Measurements from ENCODE around the gene PLD5. TPM values are rescaled to one million over a fixed set of nuclear protein-coding genes. Genes with fewer than 3 reads are reported as not detected.
A peak's percentile ranks its signal among the peaks of the same experiment; 100 is the strongest.

The PLD5 gene
- total RNA-seq, 1 donor, result not detected

GRCh38 chr1:242456726-242457269 lies 67.7 kb downstream of the PLD5 start:
- H3K79me2 ChIP-seq (ENCODE audit: insufficient read depth, low read length), result no peaks in the 10 kb centered on the region
- H2AFZ ChIP-seq (ENCODE audit: low read length), result no peak overlapping the region
- no peaks in the 10 kb centered on the region for H4K20me1 ChIP-seq (ENCODE audit: insufficient read depth, low read length)
- peaks cover 3% of the 10 kb centered on the region for H3K4me1 ChIP-seq (ENCODE audit: insufficient read depth, low read length)
- H3K27me3 ChIP-seq (ENCODE audit: insufficient read depth, low read length), result peaks cover 2% of the 10 kb centered on the region
- no peaks in the 10 kb centered on the region for H3K36me3 ChIP-seq (ENCODE audit: insufficient read depth, low read length)
- TF ChIP-seq CTCF (IDR thresholded peaks at IDR 0.05; ENCODE audit: extremely low read depth, low read depth, low read length), result no peak
- H3K4me3 ChIP-seq (ENCODE audit: insufficient read depth, low read length), result no peak overlapping the region
- no peak for DNase-seq (ENCODE audit: insufficient read length, low spot score, missing footprints)
- no peak overlapping the region for H3K4me2 ChIP-seq (ENCODE audit: insufficient read depth, low read length)
- H3K9me3 ChIP-seq (ENCODE audit: low read depth, low read length), result no peaks in the 10 kb centered on the region
- H3K27ac ChIP-seq (ENCODE audit: low read depth, low read length), result no peak overlapping the region

- no peak for DNase-seq (ENCODE audit: insufficient read length, low spot score, missing footprints)
- H3K27me3 ChIP-seq (ENCODE audit: insufficient read depth, low read length), result peaks cover 2% of the 10 kb centered on the region
- no peaks in the 10 kb centered on the region for H3K79me2 ChIP-seq (ENCODE audit: insufficient read depth, low read length)
- H3K4me3 ChIP-seq (ENCODE audit: insufficient read depth, low read length), result no peak overlapping the region
- H3K36me3 ChIP-seq (ENCODE audit: insufficient read depth, low read length), result no peaks in the 10 kb centered on the region
- no peaks in the 10 kb centered on the region for H3K9me3 ChIP-seq (ENCODE audit: low read depth, low read length)
- no peak overlapping the region for H3K27ac ChIP-seq (ENCODE audit: low read depth, low read length)
- no peak for TF ChIP-seq CTCF (IDR thresholded peaks at IDR 0.05; ENCODE audit: extremely low read depth, low read depth, low read length)
- H3K4me2 ChIP-seq (ENCODE audit: insufficient read depth, low read length), result no peak overlapping the region
- H2AFZ ChIP-seq (ENCODE audit: low read length), result no peak overlapping the region
- peaks cover 3% of the 10 kb centered on the region for H3K4me1 ChIP-seq (ENCODE audit: insufficient read depth, low read length)
- H4K20me1 ChIP-seq (ENCODE audit: insufficient read depth, low read length), result no peaks in the 10 kb centered on the region
These were observed 69.5 kb downstream of the PLD5 start for GRCh38 chr1:242455052-242455361.

- Histone ChIP-seq H2AFZ (ENCODE audit: low read length) (peak overlapping the region; percentile 79), H3K4me3 (ENCODE audit: insufficient read depth, low read length) (peak overlapping the region; percentile 41), H3K79me2 (ENCODE audit: insufficient read depth, low read length) (no peaks in the 10 kb centered on the region), H3K9me3 (ENCODE audit: low read depth, low read length) (no peaks in the 10 kb centered on the region), H4K20me1 (ENCODE audit: insufficient read depth, low read length) (no peaks in the 10 kb centered on the region), H3K4me1 (ENCODE audit: insufficient read depth, low read length) (peaks cover 3% of the 10 kb centered on the region), H3K36me3 (ENCODE audit: insufficient read depth, low read length) (no peaks in the 10 kb centered on the region), H3K4me2 (ENCODE audit: insufficient read depth, low read length) (peak overlapping the region; percentile 60), H3K27ac (ENCODE audit: low read depth, low read length) (no peak overlapping the region), H3K27me3 (ENCODE audit: insufficient read depth, low read length) (peaks cover 2% of the 10 kb centered on the region)
- peak; percentile 72 for TF ChIP-seq CTCF (IDR thresholded peaks at IDR 0.05; ENCODE audit: extremely low read depth, low read depth, low read length)
- DNase-seq (ENCODE audit: insufficient read length, low spot score, missing footprints), result no peak
These were observed 70.0 kb downstream of the PLD5 start for GRCh38 chr1:242454262-242455051.

- Histone ChIP-seq H3K4me3 (ENCODE audit: insufficient read depth, low read length) (no peak overlapping the region), H3K79me2 (ENCODE audit: insufficient read depth, low read length) (no peaks in the 10 kb centered on the region), H3K4me2 (ENCODE audit: insufficient read depth, low read length) (no peak overlapping the region), H3K4me1 (ENCODE audit: insufficient read depth, low read length) (peaks cover 3% of the 10 kb centered on the region), H3K27ac (ENCODE audit: low read depth, low read length) (no peak overlapping the region), H3K9me3 (ENCODE audit: low read depth, low read length) (no peaks in the 10 kb centered on the region), H4K20me1 (ENCODE audit: insufficient read depth, low read length) (no peaks in the 10 kb centered on the region), H2AFZ (ENCODE audit: low read length) (no peak overlapping the region), H3K36me3 (ENCODE audit: insufficient read depth, low read length) (no peaks in the 10 kb centered on the region), H3K27me3 (ENCODE audit: insufficient read depth, low read length) (peaks cover 2% of the 10 kb centered on the region)
- no peak for TF ChIP-seq CTCF (IDR thresholded peaks at IDR 0.05; ENCODE audit: extremely low read depth, low read depth, low read length)
- DNase-seq (ENCODE audit: insufficient read length, low spot score, missing footprints), result no peak
These were observed 71.9 kb downstream of the PLD5 start for GRCh38 chr1:242452573-242452972.

Measured in osteoblast (primary cell).